Brain microvascular endothelial cell (primary cell): ENCODE data around the gene ARHGEF17.
"Not testable (repeated sequence)": the region's sequence is repeated elsewhere in the genome, so short reads cannot be mapped to it uniquely, and the experiment has no call there.

Source experiments
- DNase-seq: peaks from one replicate; pipeline ENCODE4 v3.0.0-alpha.2; 2020
- H3K27ac ChIP-seq: fragments of 250-450 bp; sonication (Bioruptor Pico); 2 replicates; pipeline ENCODE4 v1.5.1; 2020; ENCODE audit warnings: mild to moderate bottlenecking, moderate library complexity
- H3K27me3 ChIP-seq: fragments of 250-450 bp; sonication (Bioruptor Pico); replicated peaks from 2 replicates; pipeline ENCODE4 v1.5.1; 2020; ENCODE audit warnings: mild to moderate bottlenecking
- H3K36me3 ChIP-seq: fragments of 250-450 bp; sonication (Bioruptor Pico); replicated peaks from 2 replicates; pipeline ENCODE4 v1.5.1; 2020; ENCODE audit warnings: mild to moderate bottlenecking
- H3K4me3 ChIP-seq: 2 replicates; pipeline ENCODE4 v1.5.1; 2011; ENCODE audit warnings: low read depth, mild to moderate bottlenecking, control low read depth, low read length, moderate library complexity
- in situ Hi-C: cut with HindIII; loops from 2 replicates; pipeline ENCODE4 v1.10.0; 2017; ENCODE audit warnings: low sequenced_read_pairs, low pct_ligation_motif_present
- TF ChIP-seq, protein P1 (sequence below): IDR thresholded peaks from 2 replicates; pipeline ENCODE4 v1.5.1; 2011; ENCODE audit warnings: low read depth, mild to moderate bottlenecking, moderate library complexity, low read length, control low read depth, inconsistent platforms; ENCODE audit errors: missing control alignments

ARHGEF17 gene

DNA sequence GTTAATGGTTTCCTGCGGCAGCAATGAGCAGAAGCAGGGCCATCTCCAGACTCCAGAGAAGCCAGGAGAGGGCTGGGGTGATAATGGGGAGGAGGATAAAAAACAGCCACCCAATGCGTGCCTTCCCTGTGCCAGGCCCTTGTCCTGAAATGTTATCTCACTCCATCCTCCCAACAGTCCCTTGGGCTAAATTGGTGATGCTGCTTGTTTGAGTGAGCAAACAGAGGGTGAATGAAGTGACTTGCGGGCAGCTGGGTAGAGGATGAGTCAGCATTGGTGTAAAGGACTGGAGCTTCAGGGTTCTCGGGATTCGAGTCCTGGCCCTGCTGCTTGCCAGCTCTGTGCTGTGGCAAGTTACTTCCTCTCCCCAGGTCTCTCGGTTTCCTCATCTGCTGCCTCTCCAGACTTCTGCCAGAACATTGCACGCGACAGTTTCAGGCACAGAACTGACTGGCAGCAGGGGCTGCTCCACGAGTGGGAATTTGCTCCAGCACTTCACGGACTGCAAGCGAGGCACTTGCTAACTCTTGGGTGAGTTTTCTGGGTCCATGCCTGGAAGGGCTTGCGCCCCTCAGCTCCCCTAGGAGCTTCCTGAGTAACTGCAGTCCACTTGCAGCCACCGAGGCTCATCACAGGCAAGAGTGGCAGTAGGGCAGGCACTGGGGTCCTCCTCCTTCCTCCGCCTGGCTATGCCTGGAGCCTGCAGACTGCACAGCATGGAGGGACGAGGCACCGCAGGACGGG lies 36.0 kb upstream of the ARHGEF17 start, which contains the start of gene P2RY6:
P2RY6 (plus strand) TSS at position 403 of the 744 bp plus-strand sequence. CDS start 24,181 bp downstream, outside the sequence.
- in situ Hi-C loops: no loop called here
- no peak for DNase-seq
- H3K27ac ChIP-seq: no peak within 1 kb of the TSS
- TF ChIP-seq, protein P1, sequence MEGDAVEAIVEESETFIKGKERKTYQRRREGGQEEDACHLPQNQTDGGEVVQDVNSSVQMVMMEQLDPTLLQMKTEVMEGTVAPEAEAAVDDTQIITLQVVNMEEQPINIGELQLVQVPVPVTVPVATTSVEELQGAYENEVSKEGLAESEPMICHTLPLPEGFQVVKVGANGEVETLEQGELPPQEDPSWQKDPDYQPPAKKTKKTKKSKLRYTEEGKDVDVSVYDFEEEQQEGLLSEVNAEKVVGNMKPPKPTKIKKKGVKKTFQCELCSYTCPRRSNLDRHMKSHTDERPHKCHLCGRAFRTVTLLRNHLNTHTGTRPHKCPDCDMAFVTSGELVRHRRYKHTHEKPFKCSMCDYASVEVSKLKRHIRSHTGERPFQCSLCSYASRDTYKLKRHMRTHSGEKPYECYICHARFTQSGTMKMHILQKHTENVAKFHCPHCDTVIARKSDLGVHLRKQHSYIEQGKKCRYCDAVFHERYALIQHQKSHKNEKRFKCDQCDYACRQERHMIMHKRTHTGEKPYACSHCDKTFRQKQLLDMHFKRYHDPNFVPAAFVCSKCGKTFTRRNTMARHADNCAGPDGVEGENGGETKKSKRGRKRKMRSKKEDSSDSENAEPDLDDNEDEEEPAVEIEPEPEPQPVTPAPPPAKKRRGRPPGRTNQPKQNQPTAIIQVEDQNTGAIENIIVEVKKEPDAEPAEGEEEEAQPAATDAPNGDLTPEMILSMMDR: no peak
- H3K36me3 ChIP-seq: no peaks in the 10 kb centered on the region
- no peak within 1 kb of the TSS for H3K4me3 ChIP-seq
- no peaks in the 10 kb centered on the region for H3K27me3 ChIP-seq

DNA sequence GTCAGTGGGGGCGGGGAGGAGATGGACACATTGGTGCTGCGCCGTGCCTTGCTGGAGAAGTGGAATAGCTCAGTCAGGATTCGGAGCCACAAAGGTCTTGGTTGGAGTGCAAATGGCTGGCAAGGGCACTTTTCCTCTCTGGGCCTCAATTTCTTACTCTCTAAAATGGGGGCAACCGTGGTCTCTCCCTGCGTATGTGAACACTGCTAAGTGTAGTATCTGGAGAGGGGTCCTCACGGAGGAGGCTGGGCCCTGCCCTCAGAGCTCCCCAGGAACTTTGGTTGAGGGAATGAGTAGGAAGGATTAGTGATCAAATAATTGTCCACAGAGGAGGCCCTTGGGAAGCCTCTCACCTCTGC lies 35.4 kb upstream of the ARHGEF17 start:
- no peaks in the 10 kb centered on the region for H3K27me3 ChIP-seq
- no peaks in the 10 kb centered on the region for H3K36me3 ChIP-seq
- TF ChIP-seq, protein P1: no peak
- DNase-seq: no peak
- H3K27ac ChIP-seq: no peak overlapping the region
- in situ Hi-C loops: no loop called here
- no peak overlapping the region for H3K4me3 ChIP-seq

DNA sequence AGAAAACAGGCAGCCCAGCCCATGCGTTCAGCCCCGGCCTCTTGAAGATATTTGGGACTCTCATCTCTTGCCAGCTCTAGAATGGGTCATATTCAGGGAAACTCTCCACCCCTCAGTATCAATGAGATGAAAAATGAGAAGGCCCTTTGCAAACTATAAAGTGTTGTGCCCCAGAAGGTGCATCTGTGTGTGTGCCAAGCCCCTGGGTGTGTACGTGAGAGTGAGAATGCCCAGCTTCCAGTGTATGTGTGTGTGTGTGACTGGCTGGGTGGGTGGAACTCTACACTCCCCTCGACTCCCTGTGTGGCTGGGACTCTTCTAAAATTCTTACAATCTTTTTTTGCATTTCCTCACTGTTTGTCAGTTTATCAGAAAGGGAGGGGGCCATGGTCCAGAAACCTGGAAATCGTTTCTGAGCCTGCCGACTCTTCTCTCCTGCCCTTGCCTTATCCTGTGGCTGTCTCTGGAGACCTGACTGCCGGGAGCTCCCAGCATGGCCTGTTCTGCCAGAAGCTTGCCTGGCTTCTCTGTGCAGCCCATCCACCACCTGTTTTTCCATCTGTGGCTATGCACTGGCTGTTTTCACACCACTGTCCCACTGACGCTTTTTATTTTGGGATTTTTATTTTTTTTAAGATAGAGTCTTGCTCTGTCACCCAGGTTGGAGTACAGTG lies 34.7 kb upstream of the ARHGEF17 start:
- in situ Hi-C loops: no loop called here
- no peaks in the 10 kb centered on the region for H3K27me3 ChIP-seq
- no peaks in the 10 kb centered on the region for H3K36me3 ChIP-seq
- TF ChIP-seq, protein P1: no peak
- no peak overlapping the region for H3K4me3 ChIP-seq
- H3K27ac ChIP-seq: no peak overlapping the region
- no peak for DNase-seq

GRCh38 chr11:73274191-73274590 lies 33.9 kb upstream of the ARHGEF17 start:
- DNase-seq, in situ Hi-C loops, H3K27ac ChIP-seq, H3K36me3 ChIP-seq, H3K27me3 ChIP-seq, H3K4me3 ChIP-seq: not testable (repeated sequence)

DNA sequence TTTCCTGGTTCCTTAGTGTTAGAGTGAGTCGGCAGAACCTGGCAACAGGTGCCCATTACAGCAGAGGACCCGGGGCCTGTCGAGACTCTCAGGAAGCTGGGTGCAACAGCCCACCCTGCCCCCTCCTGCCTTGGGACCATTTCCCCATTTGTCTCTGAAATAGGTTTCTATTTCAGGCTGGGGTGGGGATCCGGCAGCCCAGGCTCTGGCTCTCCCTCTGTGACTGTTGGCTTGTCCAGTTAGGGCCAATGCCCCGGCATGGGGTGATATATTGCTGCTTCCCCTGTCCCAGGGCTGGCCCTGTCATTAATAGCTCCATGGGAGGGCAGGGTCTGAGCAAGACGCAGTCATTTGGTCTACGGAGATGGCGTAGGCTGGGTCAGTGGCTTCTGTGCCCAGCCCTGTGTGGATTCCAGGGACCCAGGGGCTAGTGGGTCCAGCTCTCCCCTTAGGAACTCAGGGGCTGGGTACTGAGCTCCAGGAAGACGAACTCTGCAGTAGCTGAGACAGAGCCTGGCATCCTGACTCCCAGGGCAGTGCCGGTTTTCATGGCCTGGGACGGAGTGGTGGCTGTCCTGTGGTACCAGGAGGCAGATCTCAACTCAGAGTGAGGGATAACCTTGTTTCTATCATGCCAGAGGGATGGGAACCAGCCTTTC lies 33.2 kb upstream of the ARHGEF17 start:
- H3K36me3 ChIP-seq: no peaks in the 10 kb centered on the region
- no peaks in the 10 kb centered on the region for H3K27me3 ChIP-seq
- TF ChIP-seq, protein P1: no peak
- no peak for DNase-seq
- no peak overlapping the region for H3K27ac ChIP-seq
- H3K4me3 ChIP-seq: no peak overlapping the region
- in situ Hi-C loops: no loop called here

GRCh38 chr11:73275381-73275750 lies 32.7 kb upstream of the ARHGEF17 start:
- H3K27ac ChIP-seq: no peak overlapping the region
- no peak for DNase-seq
- TF ChIP-seq, protein P1: no peak
- H3K36me3 ChIP-seq: no peaks in the 10 kb centered on the region
- in situ Hi-C loops: no loop called here
- no peaks in the 10 kb centered on the region for H3K27me3 ChIP-seq
- no peak overlapping the region for H3K4me3 ChIP-seq
